Endothelial cell of umbilical vein (primary cell): Measurements from ENCODE around the gene FRZB. TPM values are rescaled to one million over a fixed set of nuclear protein-coding genes. Genes with fewer than 3 reads are reported as not detected.

ENCODE experiments used
- polyA plus RNA-seq, 4 experiments: library from polyadenylated mRNA; depleted of rRNA in 3 of 4; stranded (reverse) in 3 of 4; unstranded in 1 of 4; fragments of >200 nt; gene quantifications; 2 replicates each; pipeline versions ENCODE4 v1.2.1 to v1.2.3, GENCODE V29; 2011 to 2012; ENCODE audit warnings: missing spikeins in 1 of 4
- small RNA-seq: library from RNA; depleted of rRNA; stranded (forward); fragments of <200 nt; gene quantifications from one replicate; pipeline ENCODE3, GENCODE V24; 2012; ENCODE audit warnings: low replicate concordance, low read depth; ENCODE audit not compliant: insufficient read depth, insufficient read length
- total RNA-seq: library from RNA; stranded (reverse); gene quantifications from 2 replicates; pipeline ENCODE4 v1.2.3, GENCODE V29; 2021

Gene FRZB
- total and polyA plus RNA-seq, 2 donors (not counting 3 experiments of a cell fraction or from before 2014, with no cell fraction given): 0.04 TPM; not detected in 1

Small RNA genes within 50 kb of the gene (small RNA-seq; reads per million reads assigned to genes)
- not detected for gene RF00019
- not detected for gene RNU6-1122P

Other genes with a start within 250 kb of the FRZB start
- gene DNAJC10, start 150.4 kb downstream of the FRZB start, total RNA-seq: 171 and 201 TPM in 2 replicates
- 30.8 and 45.1 TPM in 2 replicates for gene DNAJC10, start 150.4 kb downstream of the FRZB start, polyA plus RNA-seq
- gene NCKAP1, start 171.8 kb upstream of the FRZB start, total RNA-seq: 121 and 130 TPM in 2 replicates
- gene NCKAP1, start 171.8 kb upstream of the FRZB start, polyA plus RNA-seq: 46.8 and 49.4 TPM in 2 replicates
- 1.7 and 1.9 TPM in 2 replicates for gene DUSP19, start 212.1 kb upstream of the FRZB start, total RNA-seq
- gene DUSP19, start 212.1 kb upstream of the FRZB start, polyA plus RNA-seq: 0.53 and 0.69 TPM in 2 replicates